Neuronal stem cell (in vitro differentiated cells): ENCODE results near the gene PAPOLA.

Source experiments
- DNase-seq: peaks from one replicate; pipeline ENCODE4 v3.0.0-alpha.2; 2013; ENCODE audit warnings: low spot score
- H2AFZ ChIP-seq: one replicate; pipeline ENCODE4 v1.6.1; 2013; ENCODE audit warnings: mild to moderate bottlenecking, low read length, inconsistent platforms
- H2AK5ac ChIP-seq: 2 replicates; pipeline ENCODE4 v1.6.1; 2013; ENCODE audit warnings: low read depth, mild to moderate bottlenecking, inconsistent platforms, low read length, moderate library complexity, mixed read lengths
- H2BK120ac ChIP-seq: 2 replicates; pipeline ENCODE4 v1.6.1; 2013; ENCODE audit warnings: low read depth, mild to moderate bottlenecking, inconsistent platforms, low read length, moderate library complexity, mixed read lengths
- H2BK12ac ChIP-seq: one replicate; pipeline ENCODE4 v1.6.1; 2013; ENCODE audit warnings: low read length, inconsistent platforms
- H2BK15ac ChIP-seq: 2 replicates; pipeline ENCODE4 v1.6.1; 2013; ENCODE audit warnings: mild to moderate bottlenecking, low read length, inconsistent platforms, mixed read lengths
- H2BK5ac ChIP-seq: one replicate; pipeline ENCODE4 v1.6.1; 2013; ENCODE audit warnings: inconsistent platforms, mild to moderate bottlenecking, low read length, moderate library complexity
- H3K14ac ChIP-seq: one replicate; pipeline ENCODE4 v1.6.1; 2013; ENCODE audit warnings: low read length, inconsistent platforms
- H3K18ac ChIP-seq: 2 replicates; pipeline ENCODE4 v1.6.1; 2013; ENCODE audit warnings: low read length, inconsistent platforms
- H3K23ac ChIP-seq: 2 replicates; pipeline ENCODE4 v1.6.1; 2013; ENCODE audit warnings: low read depth, mild to moderate bottlenecking, mixed read lengths, low read length, inconsistent platforms; ENCODE audit not compliant: poor library complexity
- H3K27ac ChIP-seq: replicated peaks from 3 replicates; pipeline ENCODE4 v1.5.1; 2013; ENCODE audit warnings: low read length, inconsistent platforms
- H3K27me3 ChIP-seq, 3 experiments: 2 replicates each; pipeline ENCODE4 v1.6.1; 2013; ENCODE audit warnings: low read length in 3 of 3, mild to moderate bottlenecking in 2 of 3, inconsistent platforms in 1 of 3, low read depth in 1 of 3, mixed read lengths in 1 of 3, moderate library complexity in 1 of 3; ENCODE audit not compliant: control insufficient read depth in 3 of 3, insufficient read depth in 3 of 3
- H3K36me3 ChIP-seq, 2 donors: replicated peaks in 1 of 2; 2 replicates each; pipeline ENCODE4 v1.6.1; 2013; ENCODE audit warnings: low read length in 2 of 2; ENCODE audit not compliant: control insufficient read depth in 2 of 2, insufficient read depth in 2 of 2
- H3K4ac ChIP-seq: 2 replicates; pipeline ENCODE4 v1.6.1; 2013; ENCODE audit warnings: inconsistent platforms, mild to moderate bottlenecking, low read length, moderate library complexity
- H3K4me1 ChIP-seq, 2 donors: 1 replicate in 1 of 2; 2 replicates in 1 of 2; pipeline ENCODE4 v1.6.1; 2013; ENCODE audit warnings: low read length in 2 of 2, low read depth in 1 of 2; ENCODE audit not compliant: control insufficient read depth in 2 of 2, insufficient read depth in 1 of 2
- H3K4me2 ChIP-seq: one replicate; pipeline ENCODE4 v1.6.1; 2013; ENCODE audit warnings: mild to moderate bottlenecking, low read length, inconsistent platforms; ENCODE audit not compliant: insufficient read depth, poor library complexity, severe bottlenecking
- H3K4me3 ChIP-seq, 2 donors: 2 replicates each; pipeline ENCODE4 v1.5.1; 2013; ENCODE audit warnings: low read length in 2 of 2, mild to moderate bottlenecking in 2 of 2, inconsistent platforms in 1 of 2, moderate library complexity in 1 of 2
- H3K79me1 ChIP-seq: one replicate; pipeline ENCODE4 v1.6.1; 2013; ENCODE audit warnings: low read depth, mild to moderate bottlenecking, inconsistent platforms, low read length, moderate library complexity
- H3K9ac ChIP-seq: one replicate; pipeline ENCODE4 v1.6.1; 2013; ENCODE audit warnings: mild to moderate bottlenecking, low read depth, low read length, inconsistent platforms; ENCODE audit not compliant: poor library complexity
- H3K9me3 ChIP-seq, 2 donors: replicated peaks in 1 of 2; 2 replicates each; pipeline versions ENCODE3 to v1.6.1; 2013; ENCODE audit warnings: low read length in 2 of 2, mild to moderate bottlenecking in 2 of 2, inconsistent platforms in 1 of 2, low read depth in 1 of 2, mixed read lengths in 1 of 2, moderate library complexity in 1 of 2; ENCODE audit not compliant: control insufficient read depth in 2 of 2, insufficient read depth in 1 of 2
- H4K8ac ChIP-seq: one replicate; pipeline ENCODE4 v1.6.1; 2013; ENCODE audit warnings: low read depth, mild to moderate bottlenecking, inconsistent platforms, low read length, moderate library complexity
- H4K91ac ChIP-seq: one replicate; pipeline ENCODE4 v1.6.1; 2013; ENCODE audit warnings: low read length, low read depth, mild to moderate bottlenecking, inconsistent platforms; ENCODE audit not compliant: poor library complexity
- WGBS, 2 donors: extraction: QIAGEN DNeasy Blood & Tissue Kit; methylation state at CpG; one replicate each; pipeline ENCODE4 v1.1.7; 2013; ENCODE audit warnings: missing lambda C conversion rate in 2 of 2, mixed read lengths in 1 of 2; ENCODE audit not compliant: insufficient read length in 2 of 2, insufficient replicate concordance in 1 of 2; ENCODE audit errors: extremely low coverage in 2 of 2; 5-methylcytosine and 5-hydroxymethylcytosine counted together

PAPOLA gene

DNA sequence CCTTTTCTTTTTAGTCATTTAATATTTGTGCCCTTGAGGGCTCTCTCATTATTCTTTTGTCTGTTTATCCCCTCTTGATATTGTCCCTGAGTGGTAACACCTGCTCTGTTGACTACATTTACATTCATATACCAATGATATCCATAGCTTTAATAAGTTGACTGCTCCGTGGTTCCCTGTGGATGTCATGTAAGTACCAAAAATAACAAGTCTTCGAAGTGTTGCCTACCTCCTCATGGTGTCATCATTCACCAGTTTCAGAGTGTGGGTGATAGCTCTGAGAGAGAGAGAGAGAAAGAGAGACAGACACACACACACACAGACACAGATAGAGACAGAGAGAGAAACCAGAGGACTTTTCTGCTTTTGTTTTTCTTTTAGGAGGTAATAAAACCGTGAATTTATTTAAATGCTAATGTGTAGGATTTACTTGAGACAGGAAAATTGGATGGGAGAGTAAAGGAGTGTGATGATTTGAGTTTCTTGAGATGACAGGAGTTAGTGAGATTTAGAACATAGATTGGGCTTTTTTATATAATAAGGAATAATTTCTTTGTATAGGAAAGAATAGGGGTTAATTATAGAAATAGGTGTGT, 52.2 kb downstream of the PAPOLA start:
- no peak overlapping the region for H3K4ac ChIP-seq
- H3K9ac ChIP-seq: no peak overlapping the region
- H3K79me1 ChIP-seq: peaks cover 3% of the 10 kb centered on the region
- no peak overlapping the region for H3K4me3 ChIP-seq
- no peak overlapping the region for H4K91ac ChIP-seq
- H2AFZ ChIP-seq: no peak overlapping the region
- H3K14ac ChIP-seq: no peak overlapping the region
- H2BK5ac ChIP-seq: no peak overlapping the region
- DNase-seq: no peak
- no peak overlapping the region for H3K23ac ChIP-seq
- no peak overlapping the region for H3K4me2 ChIP-seq
- no peaks in the 10 kb centered on the region for H3K27me3 ChIP-seq
- H3K4me1 ChIP-seq: no peaks in the 10 kb centered on the region
- H3K36me3 ChIP-seq: peaks cover 13 to 100% of the 10 kb centered on the region in 2 donors
- WGBS, 2 donors: no CpG with 5 or more reads among the region's 3 CpGs
- no peak overlapping the region for H4K8ac ChIP-seq
- H3K27ac ChIP-seq: no peak overlapping the region
- H2BK120ac ChIP-seq: no peak overlapping the region
- H3K9me3 ChIP-seq: no peaks in the 10 kb centered on the region
- no peak overlapping the region for H2BK12ac ChIP-seq
- no peak overlapping the region for H3K18ac ChIP-seq
- no peak overlapping the region for H2AK5ac ChIP-seq
- no peak overlapping the region for H2BK15ac ChIP-seq

DNA sequence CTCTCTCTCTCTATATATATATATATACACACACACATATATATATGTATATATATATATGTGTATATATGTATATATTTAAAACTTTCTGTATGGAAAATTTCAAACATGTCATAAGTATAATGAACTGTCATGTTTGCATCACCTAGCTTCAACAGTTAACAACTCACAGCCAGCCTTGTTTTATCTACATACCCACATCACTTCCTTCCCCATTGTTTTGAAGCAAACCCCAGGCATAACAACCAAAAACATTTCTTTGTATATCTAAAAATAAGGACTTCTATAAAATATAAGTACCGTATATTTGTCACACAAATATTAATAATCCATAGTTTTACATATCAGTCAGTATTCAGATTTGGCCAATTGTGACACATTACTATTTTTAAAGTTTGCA, 57.4 kb downstream of the PAPOLA start:
- H3K27me3 ChIP-seq: no peaks in the 10 kb centered on the region
- H3K23ac ChIP-seq: no peak overlapping the region
- no peak overlapping the region for H3K18ac ChIP-seq
- H2BK15ac ChIP-seq: no peak overlapping the region
- H4K91ac ChIP-seq: no peak overlapping the region
- peaks cover 4 to 96% of the 10 kb centered on the region in 2 donors for H3K36me3 ChIP-seq
- no peak overlapping the region for H2AK5ac ChIP-seq
- H3K14ac ChIP-seq: no peak overlapping the region
- no peak overlapping the region for H2BK120ac ChIP-seq
- H3K4me2 ChIP-seq: no peak overlapping the region
- H3K79me1 ChIP-seq: no peaks in the 10 kb centered on the region
- H3K9ac ChIP-seq: no peak overlapping the region
- DNase-seq: no peak
- no peaks in the 10 kb centered on the region for H3K4me1 ChIP-seq
- whole genome bisulfite sequencing, 2 donors: no CpG with 5 or more reads among the region's 1 CpG
- no peak overlapping the region for H3K4ac ChIP-seq
- H2AFZ ChIP-seq: no peak overlapping the region
- no peak overlapping the region for H3K4me3 ChIP-seq
- no peak overlapping the region for H3K27ac ChIP-seq
- no peak overlapping the region for H4K8ac ChIP-seq
- no peaks in the 10 kb centered on the region for H3K9me3 ChIP-seq
- H2BK12ac ChIP-seq: no peak overlapping the region
- no peak overlapping the region for H2BK5ac ChIP-seq

DNA sequence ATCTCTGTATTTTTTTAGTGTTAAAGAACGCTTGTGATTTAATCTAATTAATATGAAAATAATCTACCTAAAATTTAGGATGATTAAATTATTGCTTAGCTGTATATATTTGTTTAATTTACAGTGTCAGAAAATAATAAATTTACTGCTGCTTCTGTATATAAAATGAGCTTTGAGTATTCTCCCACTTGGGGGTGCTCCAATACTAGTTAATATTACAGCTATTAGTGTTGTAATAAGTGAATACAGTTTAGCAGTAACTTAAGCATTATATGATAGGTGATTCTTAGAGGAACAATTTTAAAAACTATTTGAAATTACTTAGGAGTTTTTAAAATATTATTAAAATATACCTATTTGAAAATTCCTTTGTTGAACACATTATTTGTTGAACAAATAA, 62.2 kb downstream of the PAPOLA start:
- no peaks in the 10 kb centered on the region for H3K4me1 ChIP-seq
- no peak overlapping the region for H2BK12ac ChIP-seq
- H3K9ac ChIP-seq: no peak overlapping the region
- no CpG with 5 or more reads among the region's 1 CpG for WGBS, 2 donors
- no peak overlapping the region for H3K4ac ChIP-seq
- H2BK5ac ChIP-seq: no peak overlapping the region
- H4K8ac ChIP-seq: no peak overlapping the region
- H2AK5ac ChIP-seq: no peak overlapping the region
- H3K9me3 ChIP-seq: no peaks in the 10 kb centered on the region
- no peak for DNase-seq
- H3K27me3 ChIP-seq: no peaks in the 10 kb centered on the region
- H3K79me1 ChIP-seq: no peaks in the 10 kb centered on the region
- H3K4me2 ChIP-seq: no peak overlapping the region
- H3K14ac ChIP-seq: no peak overlapping the region
- H3K27ac ChIP-seq: no peak overlapping the region
- H4K91ac ChIP-seq: no peak overlapping the region
- H3K18ac ChIP-seq: no peak overlapping the region
- no peak overlapping the region for H3K4me3 ChIP-seq
- no peak overlapping the region for H3K23ac ChIP-seq
- peaks cover 4 to 96% of the 10 kb centered on the region in 2 donors for H3K36me3 ChIP-seq
- H2BK120ac ChIP-seq: no peak overlapping the region
- no peak overlapping the region for H2AFZ ChIP-seq
- no peak overlapping the region for H2BK15ac ChIP-seq

DNA sequence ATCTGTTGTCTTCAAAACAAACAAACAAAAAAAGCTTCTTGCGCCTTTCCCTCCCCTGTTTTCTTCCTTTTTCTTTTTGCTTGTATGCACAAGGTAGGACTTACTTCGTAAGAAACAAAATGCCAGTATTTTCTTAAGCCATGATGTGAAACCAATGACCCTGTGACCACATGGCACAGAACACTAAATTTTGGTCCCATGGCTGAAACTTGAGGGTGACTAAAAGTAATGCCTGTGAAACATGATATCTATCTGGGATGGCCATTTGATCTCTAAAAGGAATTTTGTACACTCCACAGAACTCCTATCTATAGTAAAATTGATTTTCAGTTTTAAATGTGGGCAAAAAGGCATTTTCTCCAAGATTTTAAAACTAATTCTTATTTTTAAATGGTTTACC, 63.6 kb downstream of the PAPOLA start:
- no peak overlapping the region for H3K4ac ChIP-seq
- no peaks in the 10 kb centered on the region for H3K4me1 ChIP-seq
- H3K23ac ChIP-seq: no peak overlapping the region
- H3K27me3 ChIP-seq: no peaks in the 10 kb centered on the region
- H4K91ac ChIP-seq: no peak overlapping the region
- H3K4me3 ChIP-seq: no peak overlapping the region
- no peak overlapping the region for H2BK15ac ChIP-seq
- H3K27ac ChIP-seq: no peak overlapping the region
- no peak overlapping the region for H2BK12ac ChIP-seq
- H3K14ac ChIP-seq: no peak overlapping the region
- no peak overlapping the region for H2BK5ac ChIP-seq
- H3K18ac ChIP-seq: no peak overlapping the region
- H3K4me2 ChIP-seq: no peak overlapping the region
- H2BK120ac ChIP-seq: no peak overlapping the region
- no peaks in the 10 kb centered on the region for H3K9me3 ChIP-seq
- DNase-seq: no peak
- H3K36me3 ChIP-seq: peaks cover 6 to 91% of the 10 kb centered on the region in 2 donors
- H3K79me1 ChIP-seq: no peaks in the 10 kb centered on the region
- H2AFZ ChIP-seq: no peak overlapping the region
- H2AK5ac ChIP-seq: no peak overlapping the region
- no CpG with 5 or more reads among the region's 2 CpGs for WGBS, 2 donors
- H3K9ac ChIP-seq: no peak overlapping the region
- no peak overlapping the region for H4K8ac ChIP-seq
